ENCODE results near the gene VDAC2.

Gene VDAC2

DNA sequence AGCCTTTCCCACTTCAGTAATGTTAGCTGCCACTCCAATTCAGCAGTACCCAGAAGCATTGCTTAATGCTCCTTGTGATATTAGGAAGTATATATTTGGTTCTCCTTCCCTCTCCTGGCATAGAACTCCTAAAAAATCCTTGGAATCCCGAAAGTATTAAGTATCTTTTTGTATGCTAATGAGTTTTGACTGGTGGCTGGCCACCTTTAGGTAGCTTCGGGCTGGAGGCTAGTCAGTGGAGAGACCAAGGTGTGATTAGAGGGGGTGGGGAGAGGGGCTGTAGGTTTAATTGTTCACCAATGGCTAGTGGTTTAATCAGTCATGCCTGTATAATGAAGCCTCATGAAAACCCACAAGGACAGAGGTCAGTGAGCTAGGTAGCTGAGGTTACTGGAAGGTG is 12.9 kb downstream of the VDAC2 start:
- Histone ChIP-seq H3K4me2 (peak overlapping the region; percentile 3; the same call in 1 of the 2 replicates), H2AFZ (ENCODE audit: low read depth) (no peak overlapping the region), H3K9ac (no peak overlapping the region), H3K27me3 (ENCODE audit: insufficient read depth, low read depth) (no peaks in the 10 kb centered on the region), H3K27ac (peak overlapping the region; percentile 3; the same call in 1 of the 2 replicates), H3K79me2 (ENCODE audit: insufficient read depth, low read depth) (peaks cover 70% of the 10 kb centered on the region), H3K4me1 (ENCODE audit: low read depth, poor library complexity, severe bottlenecking) (peaks cover 54% of the 10 kb centered on the region), H3K4me3 (IDR thresholded peaks at IDR 0.05; ENCODE audit: insufficient read depth, low read depth, low read length) (no peak overlapping the region), H3K36me3 (ENCODE audit: insufficient read depth) (peaks cover 14% of the 10 kb centered on the region; the same call in 1 of the 2 replicates), H4K20me1 (ENCODE audit: insufficient read depth) (peaks cover 21% of the 10 kb centered on the region; the same call in 1 of the 2 replicates)
- TF ChIP-seq, protein P1, sequence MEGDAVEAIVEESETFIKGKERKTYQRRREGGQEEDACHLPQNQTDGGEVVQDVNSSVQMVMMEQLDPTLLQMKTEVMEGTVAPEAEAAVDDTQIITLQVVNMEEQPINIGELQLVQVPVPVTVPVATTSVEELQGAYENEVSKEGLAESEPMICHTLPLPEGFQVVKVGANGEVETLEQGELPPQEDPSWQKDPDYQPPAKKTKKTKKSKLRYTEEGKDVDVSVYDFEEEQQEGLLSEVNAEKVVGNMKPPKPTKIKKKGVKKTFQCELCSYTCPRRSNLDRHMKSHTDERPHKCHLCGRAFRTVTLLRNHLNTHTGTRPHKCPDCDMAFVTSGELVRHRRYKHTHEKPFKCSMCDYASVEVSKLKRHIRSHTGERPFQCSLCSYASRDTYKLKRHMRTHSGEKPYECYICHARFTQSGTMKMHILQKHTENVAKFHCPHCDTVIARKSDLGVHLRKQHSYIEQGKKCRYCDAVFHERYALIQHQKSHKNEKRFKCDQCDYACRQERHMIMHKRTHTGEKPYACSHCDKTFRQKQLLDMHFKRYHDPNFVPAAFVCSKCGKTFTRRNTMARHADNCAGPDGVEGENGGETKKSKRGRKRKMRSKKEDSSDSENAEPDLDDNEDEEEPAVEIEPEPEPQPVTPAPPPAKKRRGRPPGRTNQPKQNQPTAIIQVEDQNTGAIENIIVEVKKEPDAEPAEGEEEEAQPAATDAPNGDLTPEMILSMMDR (conservative IDR thresholded peaks at IDR 0.05; ENCODE audit: low read depth, low read length): no peak

DNA sequence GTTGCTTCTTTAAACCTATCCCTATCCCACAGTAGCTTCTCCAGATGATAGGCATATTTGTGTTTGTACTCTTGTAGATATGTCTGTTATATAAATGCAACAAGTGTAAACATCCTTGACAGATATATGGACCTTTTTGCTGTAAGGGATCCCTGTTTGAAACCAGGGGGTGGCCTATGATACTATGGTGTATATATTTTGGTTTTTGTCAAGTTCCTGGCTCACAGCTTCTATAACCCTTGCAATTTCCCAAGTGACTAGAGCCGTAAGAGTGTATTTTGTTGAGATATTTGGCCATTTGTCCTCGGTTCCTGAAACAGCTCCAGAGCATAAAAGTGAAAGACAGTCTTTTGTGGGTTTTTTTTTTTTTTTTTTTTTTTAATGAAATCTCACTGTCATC is 15.5 kb downstream of the VDAC2 start:
- H2AFZ ChIP-seq (ENCODE audit: low read depth): no peak overlapping the region
- no peak overlapping the region for H3K9ac ChIP-seq
- H4K20me1 ChIP-seq (ENCODE audit: insufficient read depth): peaks cover 31% of the 10 kb centered on the region
- H3K4me3 ChIP-seq (IDR thresholded peaks at IDR 0.05; ENCODE audit: insufficient read depth, low read depth, low read length): no peak overlapping the region
- H3K79me2 ChIP-seq (ENCODE audit: insufficient read depth, low read depth): peaks cover 73% of the 10 kb centered on the region
- no peak overlapping the region for H3K27ac ChIP-seq
- H3K27me3 ChIP-seq (ENCODE audit: insufficient read depth, low read depth): no peaks in the 10 kb centered on the region
- H3K4me1 ChIP-seq (ENCODE audit: low read depth, poor library complexity, severe bottlenecking): peaks cover 72% of the 10 kb centered on the region
- TF ChIP-seq, protein P1 (conservative IDR thresholded peaks at IDR 0.05; ENCODE audit: low read depth, low read length): no peak
- H3K36me3 ChIP-seq (ENCODE audit: insufficient read depth): peaks cover 11% of the 10 kb centered on the region; the same call in 1 of the 2 replicates
- peak overlapping the region; percentile 5; the same call in 1 of the 2 replicates for H3K4me2 ChIP-seq

DNA sequence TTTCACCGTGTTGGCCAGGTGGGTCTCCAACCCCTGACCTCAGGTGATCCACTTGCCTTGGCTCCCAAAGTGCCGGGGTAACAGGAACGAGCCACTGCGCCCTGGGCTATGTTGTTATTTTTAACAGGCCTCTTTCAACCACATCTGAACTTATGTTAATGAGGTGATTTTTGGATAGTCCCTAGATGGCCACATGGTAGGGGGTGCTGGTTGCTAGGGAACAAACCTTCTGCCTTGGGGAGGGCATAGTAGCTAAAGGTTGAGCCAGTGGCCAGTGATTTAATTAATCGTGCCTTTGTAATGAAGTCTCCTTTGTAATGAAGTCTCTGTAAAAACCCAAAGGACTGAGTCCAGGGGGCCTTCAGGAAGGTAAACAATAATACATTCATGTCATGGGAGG is 16.1 kb downstream of the VDAC2 start:
- Histone ChIP-seq H4K20me1 (ENCODE audit: insufficient read depth) (peaks cover 31% of the 10 kb centered on the region), H3K27ac (peak overlapping the region; percentile 4; the same call in 1 of the 2 replicates), H3K27me3 (ENCODE audit: insufficient read depth, low read depth) (no peaks in the 10 kb centered on the region), H3K9ac (no peak overlapping the region), H3K36me3 (ENCODE audit: insufficient read depth) (peaks cover 6% of the 10 kb centered on the region; the same call in 1 of the 2 replicates), H3K4me1 (ENCODE audit: low read depth, poor library complexity, severe bottlenecking) (peaks cover 72% of the 10 kb centered on the region), H2AFZ (ENCODE audit: low read depth) (no peak overlapping the region), H3K79me2 (ENCODE audit: insufficient read depth, low read depth) (peaks cover 68% of the 10 kb centered on the region), H3K4me3 (IDR thresholded peaks at IDR 0.05; ENCODE audit: insufficient read depth, low read depth, low read length) (no peak overlapping the region), H3K4me2 (peak overlapping the region; percentile 5; the same call in 1 of the 2 replicates)
- TF ChIP-seq, protein P1 (conservative IDR thresholded peaks at IDR 0.05; ENCODE audit: low read depth, low read length): no peak

DNA sequence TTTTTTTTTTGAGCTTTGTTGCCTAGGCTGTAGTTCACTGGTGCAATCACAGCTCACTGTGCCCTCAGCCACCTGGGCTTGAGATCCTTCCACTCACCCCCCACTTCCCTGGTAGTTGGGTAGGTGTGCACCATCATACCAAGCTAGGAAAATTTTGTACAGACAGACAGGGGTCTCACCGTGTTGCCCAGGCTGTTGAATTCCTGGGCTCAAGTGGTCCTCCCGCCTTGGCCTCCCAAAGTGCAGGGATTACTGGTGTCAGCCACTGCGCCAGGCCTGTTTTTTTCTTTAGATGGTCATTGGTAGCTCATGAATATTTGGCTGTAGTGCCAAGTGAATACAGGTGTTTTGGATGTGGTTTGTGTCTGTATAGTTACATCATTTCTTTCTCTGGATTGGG is 17.7 kb downstream of the VDAC2 start:
- Histone ChIP-seq H2AFZ (ENCODE audit: low read depth) (no peak overlapping the region), H3K79me2 (ENCODE audit: insufficient read depth, low read depth) (peaks cover 56% of the 10 kb centered on the region; the same call in 1 of the 2 replicates), H3K4me2 (no peak overlapping the region), H3K4me1 (ENCODE audit: low read depth, poor library complexity, severe bottlenecking) (peaks cover 67% of the 10 kb centered on the region), H3K27ac (no peak overlapping the region; the same call in 1 of the 2 replicates), H3K36me3 (ENCODE audit: insufficient read depth) (peaks cover 6% of the 10 kb centered on the region; the same call in 1 of the 2 replicates), H4K20me1 (ENCODE audit: insufficient read depth) (peaks cover 31% of the 10 kb centered on the region), H3K27me3 (ENCODE audit: insufficient read depth, low read depth) (no peaks in the 10 kb centered on the region), H3K9ac (no peak overlapping the region), H3K4me3 (IDR thresholded peaks at IDR 0.05; ENCODE audit: insufficient read depth, low read depth, low read length) (no peak overlapping the region)
- TF ChIP-seq, protein P1 (conservative IDR thresholded peaks at IDR 0.05; ENCODE audit: low read depth, low read length): no peak

Data from KMS-11 (cell line).